Mammary epithelial cell (primary cell): ENCODE data around the gene ADAMTS18.

Experiments used
- CTCF ChIP-seq, 2 donors: IDR thresholded peaks in 1 of 2; conservative IDR thresholded peaks in 1 of 2; 2 replicates each; pipeline ENCODE4 v1.5.1; 2011 to 2012; ENCODE audit warnings: inconsistent platforms in 2 of 2, low read length in 2 of 2, mild to moderate bottlenecking in 2 of 2, control low read depth in 1 of 2, low read depth in 1 of 2; ENCODE audit not compliant: insufficient read depth in 1 of 2; ENCODE audit errors: extremely low read depth in 1 of 2
- EZH2 ChIP-seq: IDR thresholded peaks from 2 replicates; pipeline ENCODE4 v1.6.1; 2012; ENCODE audit warnings: low read length, inconsistent platforms, borderline replicate concordance

- TF ChIP-seq CTCF (conservative IDR thresholded peaks at IDR 0.05 in 1 of 2, IDR thresholded peaks at IDR 0.05 in 1 of 2; ENCODE audit: extremely low read depth in 1 of 2, insufficient read depth in 1 of 2, low read depth in 1 of 2, low read length in 2 of 2) (no peak), EZH2 (no peak)
Observed at GRCh38 chr16:77468831-77469230, 34.0 kb upstream of the ADAMTS18 start.
